B cell (primary cell): ENCODE data around the gene SPRR1A. TPM values are rescaled to one million over a fixed set of nuclear protein-coding genes. Genes with fewer than 3 reads are reported as not detected.

Experiments used
- ATAC-seq: fragments of 200-7000 bp; cut with Tn5 transposase; one replicate; pipeline ENCODE4 v1.10.0; 2021; ENCODE audit warnings: low read depth, mild to moderate bottlenecking, moderate number of reproducible peaks, moderate library complexity
- CTCF ChIA-PET: fragments of 350-600 bp; sonication (Branson Sonifier 250); formaldehyde crosslinking; loops from one replicate; lab custom pipeline; 2021; ENCODE audit warnings: antibody characterized with exemption, inconsistent platforms; lab: Charles Lee
- POLR2A ChIA-PET: fragments of 350-600 bp; sonication (Branson Sonifier 250); formaldehyde crosslinking; loops from one replicate; lab custom pipeline; 2021; ENCODE audit warnings: antibody characterized with exemption; lab: Charles Lee
- DNase-seq: peaks from one replicate; pipeline ENCODE4 v3.0.0; 2013
- H2AFZ ChIP-seq: 2 replicates; pipeline ENCODE4 v1.6.1; 2012; ENCODE audit warnings: mild to moderate bottlenecking, low read depth, low read length; ENCODE audit not compliant: insufficient read depth, poor library complexity, severe bottlenecking
- H3K27ac ChIP-seq, 2 donors: 1 replicate in 1 of 2; 2 replicates in 1 of 2; pipeline ENCODE4 v1.5.1; 2012 to 2013; ENCODE audit warnings: low read length in 2 of 2, mild to moderate bottlenecking in 2 of 2, moderate library complexity in 1 of 2
- H3K27me3 ChIP-seq, 4 experiments: fragments of 200-600 bp in 1 of 4; sonication (generic) in 1 of 4; replicated peaks in 1 of 4; 1 replicate in 2 of 4; 2 replicates in 2 of 4; pipeline versions ENCODE4 v1.6.1 to v1.7.0; 2013 to 2016; ENCODE audit warnings: low read length in 3 of 4, mild to moderate bottlenecking in 2 of 4, mixed read lengths in 1 of 4, moderate library complexity in 1 of 4; ENCODE audit not compliant: insufficient read depth in 4 of 4, control insufficient read depth in 3 of 4; ENCODE audit errors: control extremely low read depth in 1 of 4
- H3K36me3 ChIP-seq, 2 experiments: replicated peaks in 1 of 2; 1 replicate in 1 of 2; 2 replicates in 1 of 2; pipeline versions ENCODE4 v1.6.1 to v1.7.1; 2013; ENCODE audit warnings: low read length in 1 of 2; ENCODE audit not compliant: insufficient read depth in 2 of 2, control insufficient read depth in 1 of 2; ENCODE audit errors: control extremely low read depth in 1 of 2, extremely low read depth in 1 of 2
- H3K4me1 ChIP-seq, 2 donors: fragments of 200-600 bp in 1 of 2; sonication (generic) in 1 of 2; 1 replicate in 1 of 2; 2 replicates in 1 of 2; pipeline versions ENCODE4 v1.5.1 to v1.6.1; 2013 to 2017; ENCODE audit warnings: low read length in 2 of 2; ENCODE audit not compliant: control insufficient read depth in 2 of 2, insufficient read depth in 2 of 2
- H3K4me2 ChIP-seq: replicated peaks from 2 replicates; pipeline ENCODE3; 2012; ENCODE audit warnings: mild to moderate bottlenecking, low read depth, low read length; ENCODE audit not compliant: poor library complexity, severe bottlenecking
- H3K4me3 ChIP-seq, 5 experiments: fragments of 200-600 bp in 1 of 5; sonication (generic) in 1 of 5; 1 replicate in 3 of 5; 2 replicates in 2 of 5; pipeline versions ENCODE4 v1.5.1 to v1.7.0; 2011 to 2016; ENCODE audit warnings: low read length in 4 of 5, mild to moderate bottlenecking in 4 of 5, low read depth in 2 of 5, control low read depth in 1 of 5, moderate library complexity in 1 of 5; ENCODE audit not compliant: insufficient read depth in 1 of 5; ENCODE audit errors: control extremely low read depth in 1 of 5, extremely low read depth in 1 of 5
- H3K79me2 ChIP-seq: fragments of 200-600 bp; sonication (generic); one replicate; pipeline ENCODE4 v1.6.0; 2016; ENCODE audit warnings: low read length; ENCODE audit not compliant: control insufficient read depth, insufficient read depth
- H3K9ac ChIP-seq: fragments of 200-600 bp; sonication (generic); 2 replicates; pipeline ENCODE4 v1.6.1; 2017; ENCODE audit warnings: mild to moderate bottlenecking, low read length, moderate library complexity
- H3K9me3 ChIP-seq, 3 donors: one replicate each; pipeline versions ENCODE4 v1.6.1 to v1.7.1; 2013; ENCODE audit warnings: low read length in 2 of 3; ENCODE audit not compliant: control insufficient read depth in 2 of 3, insufficient read depth in 1 of 3; ENCODE audit errors: control extremely low read depth in 1 of 3
- H4K20me1 ChIP-seq: 2 replicates; pipeline ENCODE4 v1.6.0; 2012; ENCODE audit warnings: mild to moderate bottlenecking, low read length; ENCODE audit not compliant: insufficient read depth, control insufficient read depth, poor library complexity, severe bottlenecking
- H3K27ac Mint-ChIP-seq: one replicate; pipeline ENCODE4 v1.8.0; 2021; ENCODE audit warnings: mixed read lengths
- H3K27me3 Mint-ChIP-seq: one replicate; pipeline ENCODE4 v1.8.0; 2021; ENCODE audit warnings: mixed read lengths
- H3K4me1 Mint-ChIP-seq: one replicate; pipeline ENCODE4 v1.8.0; 2021; ENCODE audit warnings: mixed read lengths
- H3K4me3 Mint-ChIP-seq: one replicate; pipeline ENCODE4 v1.8.0; 2021; ENCODE audit warnings: mixed read lengths
- H3K9me3 Mint-ChIP-seq: one replicate; pipeline ENCODE4 v1.8.0; 2022; ENCODE audit warnings: mixed read lengths; ENCODE audit not compliant: insufficient read depth
- CTCF ChIP-seq: fragments of 200-600 bp; IDR thresholded peaks from one replicate; pipeline ENCODE4 v1.8.0; 2022; ENCODE audit warnings: antibody characterized with exemption, mild to moderate bottlenecking
- EZH2 ChIP-seq: IDR thresholded peaks from 2 replicates; pipeline ENCODE4 v1.6.1; 2012; ENCODE audit warnings: borderline replicate concordance, low read depth, mild to moderate bottlenecking, moderate library complexity, low read length; ENCODE audit not compliant: insufficient read depth, poor library complexity, severe bottlenecking
- WGBS: methylation state at CpG from one replicate; pipeline ENCODE4 v1.1.5; 2013; ENCODE audit warnings: missing lambda C conversion rate; ENCODE audit not compliant: insufficient coverage; 5-methylcytosine and 5-hydroxymethylcytosine counted together
- intact Hi-C: fragments of 100-400 bp; cut with micrococcal nuclease; formaldehyde crosslinking; loops from one replicate; pipeline ENCODE4 v1.10.0; 2022
- polyA plus RNA-seq: library from polyadenylated mRNA; depleted of rRNA; stranded (reverse); fragments of >200 nt; gene quantifications from 2 replicates; pipeline ENCODE4 v1.2.3, GENCODE V29; 2012
- total RNA-seq, 2 donors: library from RNA; stranded (reverse); fragments of 120-200 nt in 1 of 2; gene quantifications; 1 replicate in 1 of 2; 2 replicates in 1 of 2; pipeline versions ENCODE4 v1.2.3 to v1.2.4, GENCODE V29; 2013 to 2022

Gene SPRR1A
- total and polyA plus RNA-seq, 2 donors (not counting 1 experiment from before 2014, with no cell fraction given): not detected

- ATAC-seq (no peak), DNase-seq (no peak)
- POLR2A ChIA-PET: no interaction called here
- no peak overlapping the region for H3K27ac ChIP-seq
- no peaks in the 10 kb centered on the region for H4K20me1 ChIP-seq
- no peak overlapping the region for H3K9ac ChIP-seq
- intact Hi-C loops: no loop called here
- no peaks in the 10 kb centered on the region for H3K4me1 Mint-ChIP-seq
- H3K4me1 ChIP-seq: no peaks in the 10 kb centered on the region
- no peak overlapping the region for H3K4me3 ChIP-seq
- no peak overlapping the region for H3K4me3 Mint-ChIP-seq
- H3K79me2 ChIP-seq: no peaks in the 10 kb centered on the region
- no peaks in the 10 kb centered on the region for H3K36me3 ChIP-seq
- no peak overlapping the region for H3K4me2 ChIP-seq
- peaks cover 45% of the 10 kb centered on the region for H3K27me3 Mint-ChIP-seq
- TF ChIP-seq CTCF (no peak), EZH2 (no peak)
- peaks cover 0 to 1% (median 0%) of the 10 kb centered on the region in 3 donors for H3K9me3 ChIP-seq
- CTCF ChIA-PET: no interaction called here
- WGBS: 81% methylated on average over 3 of the region's 6 CpGs
- no peak overlapping the region for H3K27ac Mint-ChIP-seq
- no peak overlapping the region for H2AFZ ChIP-seq
- no peaks in the 10 kb centered on the region for H3K9me3 Mint-ChIP-seq
- H3K27me3 ChIP-seq: peaks cover 0 to 19% (median 4%) of the 10 kb centered on the region in 4 experiments
Measured at GRCh38 chr1:152981146-152981871, 2.6 kb upstream of the SPRR1A start.

GRCh38 chr1:152982076-152982475, 1.8 kb upstream of the SPRR1A start:
- no peaks in the 10 kb centered on the region for H3K4me1 Mint-ChIP-seq
- peaks cover 0 to 19% (median 4%) of the 10 kb centered on the region in 4 experiments for H3K27me3 ChIP-seq
- H3K79me2 ChIP-seq: no peaks in the 10 kb centered on the region
- H3K27ac Mint-ChIP-seq: no peak overlapping the region
- peaks cover 0 to 1% (median 0%) of the 10 kb centered on the region in 3 donors for H3K9me3 ChIP-seq
- ATAC-seq (no peak), DNase-seq (no peak)
- H3K4me1 ChIP-seq: no peaks in the 10 kb centered on the region
- H3K4me3 Mint-ChIP-seq: no peak overlapping the region
- H3K4me3 ChIP-seq: no peak overlapping the region
- H3K36me3 ChIP-seq: no peaks in the 10 kb centered on the region
- WGBS: 83% methylated on average over 4 of the region's 4 CpGs
- H3K27me3 Mint-ChIP-seq: peaks cover 48% of the 10 kb centered on the region
- no peaks in the 10 kb centered on the region for H4K20me1 ChIP-seq
- H3K4me2 ChIP-seq: no peak overlapping the region
- H3K9me3 Mint-ChIP-seq: no peaks in the 10 kb centered on the region
- TF ChIP-seq CTCF: no peak
- TF ChIP-seq EZH2: no peak
- intact Hi-C loops: no loop called here
- no peak overlapping the region for H3K27ac ChIP-seq
- H2AFZ ChIP-seq: no peak overlapping the region
- CTCF ChIA-PET: no interaction called here
- no peak overlapping the region for H3K9ac ChIP-seq
- POLR2A ChIA-PET: no interaction called here
